Stimulated activated CD4-positive, alpha-beta T cell treated with anti-CD3 and anti-CD28 coated beads, Interleukin-4, amount 100 ng/mL, for 4 hours (primary cell): ENCODE results near the gene SH3PXD2B.

Source experiments
- DNase-seq, 2 experiments: peaks; one replicate each; pipeline ENCODE4 v3.0.0-alpha.2; 2020

The SH3PXD2B gene

GRCh38 chr5:172436078-172436878, 18.0 kb downstream of the SH3PXD2B start:
- DNase-seq: no peak

- DNase-seq: no peak
Measured at GRCh38 chr5:172435362-172436077, 18.8 kb downstream of the SH3PXD2B start.

- no peak for DNase-seq
Measured at GRCh38 chr5:172434251-172434650, 20.1 kb downstream of the SH3PXD2B start.

GRCh38 chr5:172433513-172433912, 20.8 kb downstream of the SH3PXD2B start:
- DNase-seq: no peak

GRCh38 chr5:172433071-172433470, 21.3 kb downstream of the SH3PXD2B start:
- no peak for DNase-seq

- no peak for DNase-seq
Measured at GRCh38 chr5:172430354-172430753, 24.0 kb downstream of the SH3PXD2B start.

GRCh38 chr5:172429201-172429940, 25.0 kb downstream of the SH3PXD2B start:
- no peak for DNase-seq

GRCh38 chr5:172428224-172429166, 25.8 kb downstream of the SH3PXD2B start:
- no peak for DNase-seq

- DNase-seq: no peak
Measured at GRCh38 chr5:172427202-172427601, 27.1 kb downstream of the SH3PXD2B start.

- no peak for DNase-seq
Measured at GRCh38 chr5:172426086-172426485, 28.2 kb downstream of the SH3PXD2B start.

- no peak for DNase-seq
Measured at GRCh38 chr5:172425402-172425801, 28.9 kb downstream of the SH3PXD2B start.

GRCh38 chr5:172424808-172425207, 29.5 kb downstream of the SH3PXD2B start:
- DNase-seq: no peak

- DNase-seq: no peak
Measured at GRCh38 chr5:172424111-172424490, 30.2 kb downstream of the SH3PXD2B start.

GRCh38 chr5:172423379-172424110, 30.8 kb downstream of the SH3PXD2B start:
- DNase-seq: no peak

- DNase-seq: no peak
Measured at GRCh38 chr5:172422255-172422654, 32.1 kb downstream of the SH3PXD2B start.

- DNase-seq: no peak
Measured at GRCh38 chr5:172421020-172421419, 33.3 kb downstream of the SH3PXD2B start.

GRCh38 chr5:172420235-172420939, 33.9 kb downstream of the SH3PXD2B start:
- no peak for DNase-seq

- no peak for DNase-seq
Measured at GRCh38 chr5:172418862-172419814, 35.2 kb downstream of the SH3PXD2B start.

- DNase-seq: no peak
Measured at GRCh38 chr5:172417983-172418630, 36.2 kb downstream of the SH3PXD2B start.
